Measurements from ENCODE around the gene OTOP2. TPM values are rescaled to one million over a fixed set of nuclear protein-coding genes. Genes with fewer than 3 reads are reported as not detected.

The OTOP2 gene
- total and polyA plus RNA-seq, 8 donors = 0.15 to 3.2 TPM; not detected in 6

GRCh38 chr17:74952431-74953133 lies 28.5 kb downstream of the OTOP2 start:
- Histone ChIP-seq H3K4me3 (no peak overlapping the region), H3K27me3 (peaks cover 0 to 27% (median 0%) of the 10 kb centered on the region in 3 donors), H3K4me1 (no peaks in the 10 kb centered on the region), H3K27ac (no peak overlapping the region), H3K9me3 (no peaks in the 10 kb centered on the region), H3K36me3 (peaks cover 37 to 66% (median 63%) of the 10 kb centered on the region in 4 donors)
- DNase-seq = no peak
- TF ChIP-seq CTCF (IDR thresholded peaks at IDR 0.05) (no peak), POLR2A (IDR thresholded peaks at IDR 0.05) (no peak), EP300 (IDR thresholded peaks at IDR 0.05) (no peak), POLR2AphosphoS5 (IDR thresholded peaks at IDR 0.05) (no peak)
- 67 to 76% (median 75%) methylated on average over 19 to 24 of the region's 24 CpGs for WGBS, 5 donors
- intact Hi-C loops (cut with DNase I; ENCODE audit: low total_unique reads) = no loop called here

- Histone ChIP-seq H3K36me3 (peaks cover 37 to 72% (median 66%) of the 10 kb centered on the region in 4 donors), H3K4me1 (peaks cover 0 to 3% (median 1%) of the 10 kb centered on the region in 4 donors), H3K4me3 (no peak overlapping the region), H3K27me3 (peaks cover 0 to 27% (median 0%) of the 10 kb centered on the region in 3 donors), H3K27ac (no peak overlapping the region), H3K9me3 (no peaks in the 10 kb centered on the region)
- WGBS, 5 donors = 65 to 83% (median 67%) methylated on average over 10 to 11 of the region's 11 CpGs
- TF ChIP-seq POLR2A (IDR thresholded peaks at IDR 0.05) (no peak), POLR2AphosphoS5 (IDR thresholded peaks at IDR 0.05) (no peak), CTCF (IDR thresholded peaks at IDR 0.05) (no peak), EP300 (IDR thresholded peaks at IDR 0.05) (no peak)
- no peak for DNase-seq
- intact Hi-C loops (cut with DNase I; ENCODE audit: low total_unique reads) = no loop called here
These were observed 29.1 kb downstream of the OTOP2 start for GRCh38 chr17:74953134-74953687.

- Histone ChIP-seq H3K27ac (no peak overlapping the region), H3K4me3 (no peak overlapping the region), H3K4me1 (peaks cover 0 to 6% (median 2%) of the 10 kb centered on the region in 4 donors), H3K9me3 (no peaks in the 10 kb centered on the region), H3K27me3 (peaks cover 0 to 27% (median 0%) of the 10 kb centered on the region in 3 donors), H3K36me3 (peaks cover 37 to 81% (median 75%) of the 10 kb centered on the region in 4 donors)
- no peak for DNase-seq
- intact Hi-C loops (cut with DNase I; ENCODE audit: low total_unique reads) = no loop called here
- no peak for TF ChIP-seq POLR2A (IDR thresholded peaks at IDR 0.05)
- TF ChIP-seq CTCF (IDR thresholded peaks at IDR 0.05) = no peak
- TF ChIP-seq EP300 (IDR thresholded peaks at IDR 0.05) = no peak
- TF ChIP-seq POLR2AphosphoS5 (IDR thresholded peaks at IDR 0.05) = no peak
- 87 to 95% (median 91%) methylated on average over 7 to 15 of the region's 15 CpGs for WGBS, 5 donors
These were observed 30.0 kb downstream of the OTOP2 start for GRCh38 chr17:74954115-74954514.

GRCh38 chr17:74954665-74955421 lies 30.8 kb downstream of the OTOP2 start:
- intact Hi-C loops (cut with DNase I; ENCODE audit: low total_unique reads) = no loop called here
- DNase-seq = no peak
- H3K9me3 ChIP-seq = no peaks in the 10 kb centered on the region
- TF ChIP-seq POLR2A (IDR thresholded peaks at IDR 0.05) (no peak), CTCF (IDR thresholded peaks at IDR 0.05) (no peak), EP300 (IDR thresholded peaks at IDR 0.05) (no peak), POLR2AphosphoS5 (IDR thresholded peaks at IDR 0.05) (no peak)
- H3K4me3 ChIP-seq = no peak overlapping the region
- no peak overlapping the region for H3K27ac ChIP-seq
- peaks cover 0 to 27% (median 0%) of the 10 kb centered on the region in 3 donors for H3K27me3 ChIP-seq
- 70 to 79% (median 75%) methylated on average over 13 of the region's 13 CpGs for WGBS, 5 donors
- peaks cover 37 to 88% (median 80%) of the 10 kb centered on the region in 4 donors for H3K36me3 ChIP-seq
- peaks cover 0 to 6% (median 2%) of the 10 kb centered on the region in 4 donors for H3K4me1 ChIP-seq
